HCEC 1CT (cell line): ENCODE measurements around the gene CYP20A1.
A peak's percentile ranks its signal among the peaks of the same experiment; 100 is the strongest.
"Not testable (repeated sequence)": the region's sequence is repeated elsewhere in the genome, so short reads cannot be mapped to it uniquely, and the experiment has no call there.

Experiments
- DNase-seq: peaks from one replicate; pipeline ENCODE4 v3.0.0-alpha.2; 2017

Gene CYP20A1, protein sequence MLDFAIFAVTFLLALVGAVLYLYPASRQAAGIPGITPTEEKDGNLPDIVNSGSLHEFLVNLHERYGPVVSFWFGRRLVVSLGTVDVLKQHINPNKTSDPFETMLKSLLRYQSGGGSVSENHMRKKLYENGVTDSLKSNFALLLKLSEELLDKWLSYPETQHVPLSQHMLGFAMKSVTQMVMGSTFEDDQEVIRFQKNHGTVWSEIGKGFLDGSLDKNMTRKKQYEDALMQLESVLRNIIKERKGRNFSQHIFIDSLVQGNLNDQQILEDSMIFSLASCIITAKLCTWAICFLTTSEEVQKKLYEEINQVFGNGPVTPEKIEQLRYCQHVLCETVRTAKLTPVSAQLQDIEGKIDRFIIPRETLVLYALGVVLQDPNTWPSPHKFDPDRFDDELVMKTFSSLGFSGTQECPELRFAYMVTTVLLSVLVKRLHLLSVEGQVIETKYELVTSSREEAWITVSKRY

DNA sequence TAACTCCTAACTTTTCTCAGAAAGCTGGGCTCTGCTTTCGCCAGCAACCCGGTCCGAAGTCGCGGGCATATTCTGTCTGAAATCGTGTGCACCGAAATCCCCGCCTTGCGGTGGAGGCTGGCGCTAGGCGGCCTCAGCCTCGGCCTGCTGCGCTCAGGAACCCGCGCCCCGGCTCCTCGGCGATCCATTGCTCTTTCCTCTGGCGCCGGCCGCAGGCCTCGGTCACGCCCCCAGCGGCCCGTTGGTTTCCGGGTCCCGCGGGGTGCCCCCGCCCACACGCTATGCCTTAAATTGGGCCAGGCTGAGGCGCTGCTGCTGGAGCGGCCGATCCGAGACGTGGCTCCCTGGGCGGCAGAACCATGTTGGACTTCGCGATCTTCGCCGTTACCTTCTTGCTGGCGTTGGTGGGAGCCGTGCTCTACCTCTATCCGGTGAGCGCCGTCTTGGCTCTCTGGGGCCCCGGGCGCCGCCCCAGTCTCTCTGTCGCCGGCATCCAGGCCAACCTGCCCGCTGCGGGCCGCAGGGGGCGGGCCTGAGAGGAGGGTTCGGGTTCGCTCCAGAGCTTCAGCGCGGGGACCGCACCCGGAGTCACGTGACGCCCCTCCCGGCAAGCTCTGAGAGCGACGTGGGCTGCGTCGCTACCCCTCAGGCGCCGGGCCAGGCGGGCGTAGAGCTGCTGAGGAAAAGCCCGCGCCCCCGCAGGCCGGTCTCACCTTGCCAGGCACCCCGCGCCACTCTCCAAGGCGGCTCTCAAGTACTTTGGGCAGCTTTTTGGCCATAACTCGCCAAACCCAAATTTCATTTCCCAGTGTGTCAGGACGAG, at the start of gene CYP20A1:
CYP20A1 (plus strand) TSS at position 315 of the 823 bp plus-strand sequence; CDS start at position 360, 45 bp downstream.
- DNase-seq = peak; percentile 96

DNA sequence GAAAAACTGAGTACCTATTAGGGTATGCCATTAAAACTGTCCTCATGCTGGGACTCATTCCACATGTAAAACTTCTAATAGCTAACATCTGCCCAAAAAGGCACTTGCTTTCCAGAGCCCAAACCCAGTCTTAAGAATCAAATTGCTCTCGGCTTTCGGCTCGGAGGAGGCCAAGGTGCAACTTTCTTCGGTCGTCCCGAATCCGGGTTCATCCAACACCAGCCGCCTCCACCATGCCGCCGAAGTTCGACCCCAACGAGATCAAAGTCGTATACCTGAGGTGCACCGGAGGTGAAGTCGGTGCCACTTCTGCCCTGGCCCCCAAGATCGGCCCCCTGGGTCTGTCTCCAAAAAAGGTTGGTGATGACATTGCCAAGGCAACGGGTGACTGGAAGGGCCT, 48.3 kb upstream of the CYP20A1 start:
- not testable (repeated sequence) for DNase-seq

DNA sequence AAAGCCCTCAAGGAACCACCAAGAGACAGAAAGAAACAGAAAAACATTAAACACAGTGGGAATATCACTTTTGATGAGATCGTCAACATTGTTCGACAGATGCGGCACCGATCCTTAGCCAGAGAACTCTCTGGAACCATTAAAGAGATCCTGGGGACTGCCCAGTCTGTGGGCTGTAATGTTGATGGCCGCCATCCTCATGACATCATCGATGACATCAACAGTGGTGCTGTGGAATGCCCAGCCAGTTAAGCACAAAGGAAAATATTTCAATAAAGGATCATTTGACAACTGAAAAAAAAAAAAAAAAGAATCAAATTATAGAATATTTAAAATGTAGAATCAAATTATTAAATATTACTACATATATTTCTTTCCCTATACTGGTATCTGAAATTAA, 47.8 kb upstream of the CYP20A1 start:
- not testable (repeated sequence) for DNase-seq

DNA sequence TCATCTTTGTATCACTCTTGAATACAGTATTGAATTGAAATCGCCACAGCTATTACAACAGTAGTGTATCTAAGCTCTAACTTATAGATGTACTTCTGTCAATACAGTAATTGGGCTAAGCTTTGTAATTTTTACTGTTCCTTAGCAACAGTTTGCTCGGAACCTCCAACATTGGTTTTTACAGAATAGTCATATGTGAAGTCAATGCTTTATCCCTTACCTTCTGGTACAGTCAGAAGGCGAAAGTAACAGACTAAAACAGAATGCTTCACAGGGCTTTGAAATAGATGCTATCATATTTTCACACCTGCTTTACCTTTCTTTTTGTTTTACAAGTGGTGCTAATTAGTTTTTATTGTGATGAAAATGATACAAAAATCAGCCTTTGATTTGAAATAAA, 46.9 kb upstream of the CYP20A1 start:
- DNase-seq = no peak

DNA sequence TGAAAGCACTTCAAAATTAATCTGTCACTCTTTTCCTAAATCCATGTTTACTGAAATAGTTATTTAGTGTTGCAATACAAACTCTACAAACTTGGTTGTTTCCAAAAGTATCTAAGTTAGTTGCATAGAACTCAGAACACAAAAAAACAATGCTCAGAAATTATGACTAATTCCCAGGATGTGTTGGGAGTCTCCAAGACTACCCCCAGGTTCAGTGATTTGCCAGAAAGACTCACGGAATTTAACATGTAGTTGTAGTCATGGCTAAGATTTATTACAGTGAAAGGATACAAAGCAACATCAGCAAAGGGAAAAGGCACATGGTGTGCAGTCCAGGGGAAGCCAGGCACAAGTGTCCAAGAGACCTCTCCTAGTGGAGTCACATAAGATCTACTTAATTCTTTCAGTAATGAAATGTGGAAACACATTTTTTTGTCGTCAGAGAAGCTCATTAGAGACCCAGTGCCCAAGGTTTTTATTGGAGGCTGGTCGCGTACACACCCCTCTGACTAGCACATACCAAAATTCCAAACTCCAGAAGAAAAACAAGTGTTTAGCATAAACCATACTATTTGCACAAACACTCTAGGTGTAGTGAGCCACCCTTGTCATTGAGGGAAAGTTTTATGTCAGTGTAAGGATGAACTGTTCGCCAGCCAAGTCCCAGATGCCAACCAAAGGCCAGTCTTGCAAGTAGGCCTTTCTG, 43.3 kb upstream of the CYP20A1 start:
- DNase-seq = no peak

DNA sequence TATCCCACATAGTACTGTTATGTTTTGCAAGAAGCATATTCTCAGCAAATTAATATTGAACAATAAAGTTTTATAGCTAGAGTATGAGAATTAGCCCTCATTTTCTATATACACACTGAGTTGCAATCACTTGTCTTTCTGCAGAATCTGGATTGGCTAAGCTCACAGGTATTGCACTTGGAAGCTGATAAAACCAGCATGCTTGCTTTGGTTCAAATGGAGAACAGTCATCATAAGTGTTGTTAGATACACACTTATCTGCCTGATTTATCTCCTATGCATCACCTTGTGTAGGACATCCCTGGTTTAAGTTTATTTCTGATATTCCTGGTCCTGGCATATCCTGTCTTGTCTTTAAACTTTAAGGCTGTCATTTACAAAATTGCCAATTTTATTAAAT, 38.0 kb upstream of the CYP20A1 start:
- DNase-seq = no peak

DNA sequence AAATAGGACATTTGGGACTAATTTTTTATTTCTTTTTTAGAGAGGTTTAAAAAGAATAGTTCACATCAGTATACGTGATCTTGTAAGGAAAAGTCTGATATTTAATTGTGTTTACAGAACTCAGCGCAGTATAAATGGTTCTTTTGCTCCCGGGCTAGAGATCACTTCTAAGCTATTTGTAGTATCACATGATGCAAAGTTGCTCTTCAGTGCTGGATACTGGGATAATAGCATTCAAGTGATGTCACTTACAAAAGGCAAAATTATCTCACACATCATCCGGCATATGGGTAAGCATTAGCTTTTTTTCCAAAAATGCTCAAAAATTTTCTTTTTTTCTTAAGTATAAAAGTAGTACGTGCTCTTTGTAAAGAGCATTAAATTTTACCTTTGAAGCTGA, 37.4 kb upstream of the CYP20A1 start:
- DNase-seq = no peak

DNA sequence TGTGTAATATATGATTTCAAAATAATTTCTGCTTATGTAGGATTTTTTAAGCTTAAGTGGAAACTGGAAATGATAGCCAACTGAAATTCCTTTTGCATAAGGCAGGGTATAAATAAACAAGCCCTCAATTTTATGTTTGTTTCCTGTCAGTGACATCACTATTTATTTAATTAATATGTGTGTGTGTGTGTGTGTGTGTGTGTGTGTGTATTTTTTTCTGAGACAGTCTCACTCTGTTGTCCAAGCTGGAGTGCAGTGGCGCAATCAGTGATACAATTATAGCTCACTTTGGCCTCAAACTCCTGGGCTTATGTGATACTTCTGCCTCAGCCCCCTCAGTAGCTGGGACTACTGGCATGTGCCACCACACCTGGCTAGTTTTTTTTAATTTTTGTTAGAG, 29.3 kb upstream of the CYP20A1 start:
- peak; percentile 36 for DNase-seq

DNA sequence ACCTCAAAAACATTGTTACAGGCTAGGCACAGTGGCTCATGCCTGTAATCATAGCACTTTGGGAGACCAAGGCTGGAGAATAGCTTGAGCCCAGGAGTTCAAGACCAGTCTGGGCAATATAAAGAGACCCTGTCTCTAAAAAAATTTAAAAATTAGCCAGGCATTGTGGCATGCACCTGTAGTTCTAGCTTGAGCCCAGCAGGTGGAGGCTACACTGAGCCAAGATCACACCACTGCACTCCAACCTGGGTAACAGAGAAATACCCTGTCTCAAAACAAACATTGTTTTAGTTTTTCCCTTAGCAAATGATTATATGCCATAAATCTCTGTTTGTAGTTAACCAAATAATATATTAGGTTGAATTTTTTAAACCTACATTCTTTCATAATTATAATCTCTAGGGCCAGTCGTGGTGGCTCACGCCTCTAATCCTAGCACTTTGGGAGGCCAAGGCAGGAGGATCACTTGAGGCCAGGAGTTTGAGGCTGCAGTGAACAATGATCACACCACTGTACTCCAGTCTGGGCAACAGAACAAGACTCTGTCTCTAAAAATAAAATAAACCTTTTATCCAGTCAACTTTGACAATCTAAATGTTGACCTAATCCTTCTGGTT, 13.3 kb upstream of the CYP20A1 start:
- peak; percentile 16 for DNase-seq

DNA sequence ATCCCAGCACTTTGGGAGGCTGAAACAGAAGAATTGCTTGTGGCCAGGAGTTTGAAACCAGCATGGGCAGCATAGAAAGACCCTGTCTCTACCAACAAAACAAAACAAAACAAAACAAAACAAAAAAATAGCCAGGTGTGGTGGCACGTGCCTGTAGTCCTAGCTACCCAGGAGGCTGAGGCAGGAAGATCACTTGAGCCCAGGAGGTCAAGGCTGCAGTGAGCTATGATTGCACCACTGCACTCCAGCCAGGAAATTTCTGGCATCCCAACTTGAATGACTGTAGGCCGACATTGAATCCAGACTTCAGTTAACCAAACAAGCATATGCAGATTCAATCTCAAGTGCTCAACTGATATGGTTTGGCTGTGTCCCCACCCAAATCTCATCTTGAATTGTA, 9.1 kb upstream of the CYP20A1 start:
- not testable (repeated sequence) for DNase-seq

DNA sequence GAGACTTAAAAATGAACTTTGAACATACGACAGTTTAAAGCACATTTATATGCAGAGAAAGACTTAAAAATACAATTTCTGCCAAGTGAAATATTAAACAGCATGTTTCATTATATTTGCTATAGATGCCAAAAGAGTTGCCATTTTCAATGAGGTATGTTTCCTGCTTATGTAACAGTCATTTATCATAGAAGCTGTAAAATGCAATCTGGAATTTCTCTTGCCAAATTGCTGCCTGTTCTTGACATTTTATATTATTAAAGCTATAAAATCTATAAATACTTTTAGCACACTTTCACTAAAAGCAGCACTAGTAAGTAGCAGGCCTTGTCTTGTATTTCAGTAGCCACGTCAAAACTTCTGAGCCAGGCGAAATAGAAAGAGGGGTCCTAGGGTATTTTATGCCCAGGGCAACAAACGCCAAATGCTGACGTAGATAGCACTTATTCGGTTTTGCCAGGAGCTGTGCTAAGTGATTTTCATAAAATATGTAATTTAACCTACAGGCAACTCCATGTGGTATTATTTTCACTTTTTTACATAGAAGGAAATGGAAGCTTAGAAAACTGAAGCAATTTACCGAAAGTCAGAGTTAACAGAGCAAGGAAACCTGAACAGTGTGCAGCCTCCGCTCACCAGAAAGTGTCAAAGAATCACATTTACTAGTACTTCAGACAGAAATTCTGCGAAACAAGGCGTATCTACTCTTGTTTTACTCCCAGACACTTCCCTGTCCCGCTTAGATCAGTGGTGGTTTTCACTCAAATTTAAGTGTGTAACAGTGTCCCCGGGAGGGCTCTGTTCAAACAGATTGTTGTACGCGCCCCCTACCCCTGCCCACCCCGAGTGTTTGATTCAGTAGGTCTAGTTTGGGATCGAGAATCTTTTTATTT, 1.2 kb upstream of the CYP20A1 start:
- DNase-seq = no peak

DNA sequence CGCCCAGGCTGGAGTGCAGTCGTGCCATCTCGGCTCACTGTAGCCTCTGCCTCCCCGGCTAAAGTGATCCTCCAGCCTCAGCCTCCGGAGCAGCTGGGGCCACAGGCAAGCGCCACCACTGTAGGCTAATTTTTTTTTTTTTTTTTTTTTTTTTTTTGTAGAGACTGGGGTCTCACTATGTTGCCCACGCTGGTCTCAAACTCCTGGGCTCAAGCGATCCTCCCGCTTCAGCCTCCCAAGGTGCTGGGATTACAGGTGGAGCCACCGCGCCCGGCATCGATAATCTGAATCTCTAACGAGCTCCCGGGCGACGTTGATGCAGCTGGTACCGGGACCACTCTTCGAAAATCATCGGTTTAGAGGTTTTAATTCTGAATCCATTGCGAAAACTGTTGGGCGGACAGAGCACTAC, 520 bp upstream of the CYP20A1 start:
- no peak for DNase-seq

DNA sequence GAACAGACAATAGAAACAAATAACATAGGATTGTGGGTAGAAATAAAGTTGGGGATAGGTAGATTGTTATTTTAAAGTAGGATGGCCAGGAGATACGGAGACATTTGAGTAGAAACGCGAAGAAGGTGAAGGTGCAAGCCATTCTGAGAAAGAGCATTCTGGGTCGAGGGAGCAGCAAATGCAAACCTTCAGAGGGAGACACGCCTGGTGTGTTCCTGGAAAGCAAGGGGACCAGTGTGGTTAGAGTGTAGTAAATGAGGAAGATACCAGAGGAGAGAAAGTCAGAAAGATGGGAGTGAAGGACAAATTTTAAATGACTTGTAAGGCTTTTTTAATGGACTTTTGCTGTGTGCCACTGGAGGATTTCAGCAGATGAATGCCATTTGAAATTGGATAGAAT, 1.7 kb downstream of the CYP20A1 start:
- DNase-seq = no peak

DNA sequence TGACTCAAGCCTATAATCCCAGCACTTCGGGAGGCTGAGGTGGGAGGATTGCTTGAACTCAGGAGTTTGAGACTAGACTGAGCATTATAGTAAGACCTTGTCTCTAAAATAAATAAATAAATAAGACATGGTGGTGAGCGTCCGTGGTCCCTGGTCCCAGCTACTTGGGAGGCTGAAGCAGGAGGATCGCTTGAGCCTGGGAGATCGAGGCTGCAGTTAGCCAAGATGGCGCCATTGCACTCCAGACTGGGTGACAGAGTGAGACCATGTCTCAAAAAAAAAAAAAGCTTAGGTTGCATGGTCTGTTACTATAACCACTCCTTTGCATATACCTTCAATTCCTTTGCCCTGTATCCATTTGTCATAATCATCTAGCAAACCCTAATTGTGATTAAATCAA, 3.7 kb downstream of the CYP20A1 start:
- no peak for DNase-seq

DNA sequence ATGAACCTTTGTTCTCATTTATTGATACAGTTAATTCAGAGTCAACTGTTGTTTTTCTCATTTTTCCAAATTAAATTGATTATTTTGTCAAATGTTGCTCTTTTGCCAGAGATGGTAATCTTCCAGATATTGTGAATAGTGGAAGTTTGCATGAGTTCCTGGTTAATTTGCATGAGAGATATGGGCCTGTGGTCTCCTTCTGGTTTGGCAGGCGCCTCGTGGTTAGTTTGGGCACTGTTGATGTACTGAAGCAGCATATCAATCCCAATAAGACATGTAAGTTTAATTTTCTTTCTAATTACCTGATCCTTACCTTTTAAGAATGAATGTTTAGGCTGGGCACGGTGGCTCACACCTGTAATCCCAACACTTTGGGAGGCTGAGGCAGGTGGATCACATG, 7.8 kb downstream of the CYP20A1 start:
- DNase-seq = no peak

DNA sequence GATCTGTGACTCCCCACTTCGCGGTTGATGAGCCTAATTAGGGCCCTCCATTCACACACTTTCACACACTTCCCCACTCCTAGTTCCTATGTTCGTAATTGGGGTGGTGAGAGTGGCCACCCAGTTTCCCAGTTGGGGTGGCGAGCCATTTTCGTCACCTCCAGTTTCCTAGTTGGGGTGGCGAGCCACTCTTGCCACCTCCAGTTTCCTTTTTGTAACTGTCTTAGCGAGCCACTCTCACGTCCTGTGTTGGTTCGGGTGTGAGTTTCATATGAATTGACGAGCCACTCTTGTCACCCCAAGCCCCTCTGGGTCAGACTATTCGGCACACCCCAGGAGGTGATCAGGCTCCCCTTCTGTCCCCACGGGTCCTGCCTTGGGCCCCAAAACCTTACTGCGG, 14.0 kb downstream of the CYP20A1 start:
- no peak for DNase-seq

DNA sequence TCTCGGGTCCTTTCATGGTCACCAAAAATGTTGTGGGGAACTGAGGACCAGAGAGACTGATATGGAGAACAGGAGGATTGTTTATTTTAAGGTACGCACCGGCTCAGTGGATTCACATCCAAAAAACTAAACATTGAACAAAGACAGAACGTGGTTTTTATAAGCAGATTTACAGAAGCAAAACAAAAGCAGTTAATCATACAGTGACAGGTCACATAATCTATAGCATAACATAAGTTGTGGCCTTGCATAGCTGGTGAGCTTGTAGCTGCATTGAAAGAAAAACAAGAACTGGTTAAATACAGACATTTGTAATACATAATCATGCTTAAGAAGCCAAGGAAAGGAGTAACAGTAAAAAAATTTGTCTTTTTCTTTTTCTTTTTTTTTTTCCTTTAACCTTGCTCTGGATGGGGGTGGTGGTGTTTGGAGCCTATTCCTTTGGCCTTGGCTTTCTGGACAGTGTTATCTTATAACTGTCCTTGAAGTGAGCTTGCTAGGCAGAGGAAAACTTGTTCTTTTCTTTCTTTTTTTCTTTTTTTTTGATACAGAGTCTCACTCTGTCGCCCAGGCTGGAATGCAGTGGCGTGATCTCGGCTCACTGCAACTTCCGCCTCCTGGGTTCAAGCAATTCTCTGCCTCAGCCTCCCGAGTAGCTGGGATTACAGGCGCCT, 14.7 kb downstream of the CYP20A1 start:
- DNase-seq = not testable (repeated sequence)

DNA sequence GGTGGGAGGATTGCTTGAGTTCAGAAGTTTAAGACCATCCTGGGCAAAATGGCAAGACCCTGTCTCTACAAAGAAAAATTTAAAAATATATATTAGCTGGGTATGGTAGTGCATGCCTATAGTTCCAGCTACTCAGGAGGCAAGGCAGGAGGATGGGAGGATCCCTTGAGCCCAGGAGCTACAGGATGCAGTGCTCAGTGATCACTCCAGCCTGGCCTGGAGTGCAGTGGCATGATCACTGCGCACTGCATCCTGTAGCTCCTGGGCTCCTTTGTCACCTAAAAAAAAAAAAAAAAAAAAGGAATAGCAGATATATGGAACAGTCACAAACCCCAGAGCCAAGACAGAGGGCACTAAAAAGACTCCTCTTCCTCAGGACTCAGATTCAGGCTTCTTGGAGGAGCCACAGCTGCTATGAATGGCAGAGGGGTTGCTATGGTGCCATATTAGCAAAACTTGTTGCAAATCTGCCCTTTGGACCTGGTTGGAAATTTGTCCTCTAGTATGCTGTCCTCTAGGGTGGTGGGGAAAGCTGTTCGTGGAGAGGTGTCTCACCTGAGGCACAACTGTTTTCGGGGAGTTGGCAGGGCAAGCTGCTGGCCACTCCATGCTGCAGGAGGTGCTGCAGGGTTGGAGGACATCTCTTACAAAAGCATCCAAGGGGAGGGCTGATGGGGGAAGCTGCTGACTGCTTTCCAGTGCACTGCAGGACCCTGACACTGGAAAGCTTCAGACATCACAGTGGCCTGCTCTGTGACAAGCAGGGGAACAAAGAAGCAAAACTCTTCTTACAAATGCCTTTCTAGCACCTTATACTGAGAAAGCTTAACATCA, 22.7 kb downstream of the CYP20A1 start:
- DNase-seq = no peak

DNA sequence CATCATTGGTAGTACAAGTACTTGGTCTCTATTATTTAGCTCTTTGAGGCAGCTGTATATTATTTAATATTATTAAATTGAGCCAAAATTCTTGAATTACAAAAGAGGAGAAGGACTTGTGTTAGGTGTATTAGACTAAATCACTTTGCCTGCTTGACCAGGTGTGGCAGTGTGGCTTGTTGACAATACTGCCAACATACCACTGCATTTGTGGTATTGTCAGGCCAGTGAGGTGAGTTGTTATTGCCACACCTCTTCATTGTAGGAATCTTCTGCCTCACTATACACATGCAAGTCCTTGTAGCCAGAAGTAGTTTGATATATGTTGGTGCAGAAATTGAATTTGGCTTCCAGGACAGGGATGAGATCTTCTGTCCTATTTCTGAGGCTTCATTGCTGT, 40.5 kb downstream of the CYP20A1 start:
- no peak for DNase-seq

DNA sequence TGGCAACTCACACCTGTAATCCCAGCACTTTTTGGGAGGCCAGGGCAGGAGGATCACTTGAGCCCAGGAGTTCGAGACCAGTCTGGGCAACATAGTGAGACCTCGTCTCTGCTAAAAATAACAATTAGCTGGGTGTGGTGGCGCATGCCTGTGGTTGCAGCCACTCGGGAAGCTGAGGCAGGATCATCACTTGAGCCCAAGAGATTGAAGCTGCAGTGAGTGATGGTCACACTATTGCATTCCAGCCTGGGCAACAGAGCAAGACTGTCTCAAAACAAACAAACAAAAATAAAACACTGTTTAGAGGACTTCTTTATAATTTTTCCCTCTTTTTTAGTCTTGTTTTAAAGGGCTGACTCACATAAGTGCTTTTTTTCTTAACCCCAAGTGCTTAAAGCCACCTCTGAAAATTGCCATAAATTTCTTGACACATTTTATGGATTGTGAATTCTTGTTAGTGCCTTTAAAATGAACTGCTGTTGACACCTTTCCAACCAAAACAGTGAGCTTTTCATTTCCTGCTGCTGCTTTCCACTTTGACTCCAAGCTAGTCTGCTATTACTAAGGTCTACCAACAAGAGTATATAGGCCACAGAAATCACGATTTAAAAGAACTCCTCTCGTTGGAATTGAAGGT, 41.7 kb downstream of the CYP20A1 start:
- DNase-seq = peak; percentile 5
